Tibial artery (tissue), 4 donors: Measurements from ENCODE around the gene INPP5F.
A peak's percentile ranks its signal among the peaks of the same experiment; 100 is the strongest.
"Not testable (repeated sequence)": the region's sequence is repeated elsewhere in the genome, so short reads cannot be mapped to it uniquely, and the experiment has no call there.

Experiments used
- DNase-seq, 2 donors: peaks; one replicate each; pipeline ENCODE4 v3.0.0-alpha.2; 2019
- H3K27ac ChIP-seq, 2 donors: fragments of 200-600 bp; sonication (generic) in 1 of 2; 1 replicate in 1 of 2; 2 replicates in 1 of 2; pipeline ENCODE4 v1.5.1; 2018 to 2019; ENCODE audit warnings: mild to moderate bottlenecking in 1 of 2
- H3K27me3 ChIP-seq, 2 donors: fragments of 200-600 bp; sonication (generic) in 1 of 2; one replicate each; pipeline versions ENCODE4 v1.5.1 to v1.6.0; 2016 to 2019
- H3K36me3 ChIP-seq, 3 donors: fragments of 200-600 bp; sonication (generic) in 2 of 3; one replicate each; pipeline ENCODE4 v1.5.1; 2016 to 2019; ENCODE audit warnings: mild to moderate bottlenecking in 2 of 3
- H3K4me1 ChIP-seq, 4 donors: fragments of 200-600 bp; sonication (generic) in 2 of 4; 1 replicate in 3 of 4; 2 replicates in 1 of 4; pipeline ENCODE4 v1.5.1; 2016 to 2019
- H3K4me3 ChIP-seq, 2 donors: fragments of 200-600 bp; sonication (generic) in 1 of 2; 1 replicate in 1 of 2; 2 replicates in 1 of 2; pipeline ENCODE4 v1.5.1; 2018 to 2019; ENCODE audit warnings: mild to moderate bottlenecking in 2 of 2
- H3K9me3 ChIP-seq, 3 donors: fragments of 200-600 bp; sonication (generic) in 1 of 3; one replicate each; pipeline ENCODE4 v1.5.1; 2016 to 2019
- intact Hi-C: fragments of 100-400 bp; cut with DNase I; formaldehyde crosslinking; loops from one replicate; pipeline ENCODE4 v1.15.0; 2023; ENCODE audit warnings: low total_unique reads
- TF ChIP-seq, protein P1 (sequence below), 2 experiments: fragments of 200-600 bp in 1 of 2; fragments of 450-650 bp in 1 of 2; IDR thresholded peaks; one replicate each; pipeline ENCODE4 v1.5.1; 2017 to 2019; ENCODE audit warnings: antibody characterized with exemption in 2 of 2, mild to moderate bottlenecking in 1 of 2, moderate library complexity in 1 of 2

Gene INPP5F

DNA sequence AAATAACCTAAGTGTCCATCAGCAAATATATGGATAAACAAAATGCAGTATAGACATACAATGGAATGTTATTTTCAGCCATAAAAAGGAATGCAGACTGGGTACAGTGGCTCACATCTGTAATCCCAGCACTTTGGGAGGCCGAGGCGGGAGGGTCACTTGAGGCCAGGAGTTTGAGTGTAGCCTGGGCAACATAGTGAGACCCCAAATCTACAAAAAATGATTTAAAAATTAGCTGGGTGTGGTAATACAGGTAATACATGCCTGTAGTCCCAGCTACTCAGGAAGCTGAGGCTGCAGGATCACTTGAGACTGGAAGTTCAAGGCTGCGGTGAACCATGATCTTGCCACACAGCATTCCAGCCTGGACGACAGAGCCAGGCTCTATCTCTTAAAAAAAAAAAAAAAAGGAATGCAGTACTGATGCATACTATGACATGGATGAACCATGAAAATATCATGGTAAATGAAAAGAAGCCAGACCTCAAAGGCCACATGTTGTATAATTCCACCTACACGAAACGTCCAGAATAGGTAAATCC is 139.9 kb downstream of the INPP5F start:
- intact Hi-C loops = no loop called here
- TF ChIP-seq, protein P1, sequence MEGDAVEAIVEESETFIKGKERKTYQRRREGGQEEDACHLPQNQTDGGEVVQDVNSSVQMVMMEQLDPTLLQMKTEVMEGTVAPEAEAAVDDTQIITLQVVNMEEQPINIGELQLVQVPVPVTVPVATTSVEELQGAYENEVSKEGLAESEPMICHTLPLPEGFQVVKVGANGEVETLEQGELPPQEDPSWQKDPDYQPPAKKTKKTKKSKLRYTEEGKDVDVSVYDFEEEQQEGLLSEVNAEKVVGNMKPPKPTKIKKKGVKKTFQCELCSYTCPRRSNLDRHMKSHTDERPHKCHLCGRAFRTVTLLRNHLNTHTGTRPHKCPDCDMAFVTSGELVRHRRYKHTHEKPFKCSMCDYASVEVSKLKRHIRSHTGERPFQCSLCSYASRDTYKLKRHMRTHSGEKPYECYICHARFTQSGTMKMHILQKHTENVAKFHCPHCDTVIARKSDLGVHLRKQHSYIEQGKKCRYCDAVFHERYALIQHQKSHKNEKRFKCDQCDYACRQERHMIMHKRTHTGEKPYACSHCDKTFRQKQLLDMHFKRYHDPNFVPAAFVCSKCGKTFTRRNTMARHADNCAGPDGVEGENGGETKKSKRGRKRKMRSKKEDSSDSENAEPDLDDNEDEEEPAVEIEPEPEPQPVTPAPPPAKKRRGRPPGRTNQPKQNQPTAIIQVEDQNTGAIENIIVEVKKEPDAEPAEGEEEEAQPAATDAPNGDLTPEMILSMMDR (IDR thresholded peaks at IDR 0.05) = no peak
- Histone ChIP-seq H3K4me1 (peaks cover 0 to 24% (median 12%) of the 10 kb centered on the region in 4 donors), H3K9me3 (no peaks in the 10 kb centered on the region), H3K27me3 (no peaks in the 10 kb centered on the region), H3K4me3 (no peak overlapping the region), H3K27ac (no peak overlapping the region), H3K36me3 (no peaks in the 10 kb centered on the region)
- DNase-seq = no peak

DNA sequence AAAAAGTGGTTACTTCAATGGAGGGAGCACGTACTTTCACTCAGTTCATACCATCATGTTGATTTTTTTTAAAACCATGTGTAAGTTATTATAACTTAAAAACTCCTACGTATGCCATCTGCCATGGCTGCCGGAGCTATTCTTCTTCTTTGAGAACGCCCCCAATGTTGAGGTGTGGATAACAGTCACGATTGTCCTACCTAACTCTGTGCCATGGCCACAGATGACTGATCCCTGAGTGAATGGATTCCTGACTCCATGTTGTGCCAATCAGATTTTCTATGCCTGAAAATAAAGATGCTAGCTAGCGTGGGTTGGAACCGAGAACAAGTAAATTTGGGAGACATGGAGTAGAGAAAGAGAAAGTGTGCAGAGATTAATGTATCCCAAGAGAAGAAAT is 141.5 kb downstream of the INPP5F start:
- TF ChIP-seq, protein P1 (IDR thresholded peaks at IDR 0.05) = no peak
- no peak for DNase-seq
- H3K4me3 ChIP-seq = no peak overlapping the region
- intact Hi-C loops = no loop called here
- H3K4me1 ChIP-seq = peaks cover 0 to 34% (median 22%) of the 10 kb centered on the region in 4 donors
- H3K27ac ChIP-seq = no peak overlapping the region
- no peaks in the 10 kb centered on the region for H3K9me3 ChIP-seq
- H3K27me3 ChIP-seq = no peaks in the 10 kb centered on the region
- no peaks in the 10 kb centered on the region for H3K36me3 ChIP-seq

DNA sequence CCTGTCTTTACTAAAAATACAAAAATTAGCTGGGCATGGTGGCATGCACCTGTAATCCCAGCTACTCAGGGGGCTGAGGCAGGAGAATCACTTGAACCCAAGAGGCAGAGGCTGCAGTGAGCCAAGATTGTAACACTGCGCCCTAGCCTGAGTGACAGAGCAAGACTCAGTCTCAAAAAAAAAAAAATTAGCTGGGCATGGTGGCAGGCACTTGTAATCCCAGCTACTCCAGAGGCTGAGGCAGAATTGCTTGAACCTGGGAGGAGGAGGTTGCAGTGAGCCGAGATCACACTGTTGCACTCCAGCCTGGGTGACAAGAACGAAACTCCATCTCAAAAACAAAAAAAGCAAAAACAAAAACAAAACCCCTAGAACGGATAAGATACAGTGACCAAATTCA is 143.5 kb downstream of the INPP5F start:
- DNase-seq, H3K36me3 ChIP-seq, H3K27ac ChIP-seq, H3K9me3 ChIP-seq, H3K4me3 ChIP-seq, intact Hi-C loops, H3K27me3 ChIP-seq: not testable (repeated sequence)
- H3K4me1 ChIP-seq = peaks cover 0 to 35% (median 27%) of the 10 kb centered on the region in 4 donors

DNA sequence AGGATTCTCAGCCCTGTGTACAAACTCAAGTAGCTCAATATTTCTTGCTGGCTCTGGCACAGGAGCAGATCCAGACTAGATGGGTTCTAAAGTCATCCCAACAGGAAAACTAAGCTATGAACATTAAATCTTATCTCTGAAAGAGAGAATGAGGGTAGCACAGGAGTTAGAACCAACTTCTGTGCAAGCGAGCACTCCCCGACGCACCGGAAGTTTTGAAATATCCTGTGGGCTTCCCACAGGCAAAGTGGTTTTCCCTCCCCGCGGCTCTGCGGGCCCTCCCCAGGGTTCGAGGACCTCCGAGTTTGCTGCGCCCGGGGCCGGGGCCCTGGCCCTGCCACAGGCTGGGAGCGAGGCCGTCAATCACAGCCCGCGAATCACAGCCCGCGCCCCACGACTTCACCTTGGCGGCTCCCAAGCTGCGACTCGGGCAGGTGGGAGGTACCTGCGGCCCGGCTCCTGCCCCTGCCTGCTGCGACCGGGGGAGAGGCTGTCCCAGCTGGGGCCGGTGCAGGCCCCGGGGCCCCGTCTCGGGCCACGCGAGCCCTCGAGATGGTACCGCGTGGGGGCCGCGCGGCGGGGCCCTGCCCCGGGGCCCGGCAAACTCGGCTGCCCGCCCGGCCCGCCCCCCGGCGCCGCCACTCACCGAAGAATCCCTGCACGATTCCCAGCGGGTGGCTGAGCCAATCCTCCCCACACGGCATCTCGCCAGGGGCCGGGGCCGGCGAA is 146.2 kb downstream of the INPP5F start:
- no peaks in the 10 kb centered on the region for H3K9me3 ChIP-seq
- H3K4me1 ChIP-seq = peaks cover 0 to 35% (median 27%) of the 10 kb centered on the region in 4 donors
- H3K27me3 ChIP-seq = no peaks in the 10 kb centered on the region
- peak; percentile 35 to 75 for DNase-seq
- TF ChIP-seq, protein P1 (IDR thresholded peaks at IDR 0.05) = no peak
- intact Hi-C loops = no loop called here
- H3K4me3 ChIP-seq = peak overlapping the region; percentile 85 to 92
- H3K36me3 ChIP-seq = no peaks in the 10 kb centered on the region
- peak overlapping the region; percentile 83 to 85 for H3K27ac ChIP-seq

DNA sequence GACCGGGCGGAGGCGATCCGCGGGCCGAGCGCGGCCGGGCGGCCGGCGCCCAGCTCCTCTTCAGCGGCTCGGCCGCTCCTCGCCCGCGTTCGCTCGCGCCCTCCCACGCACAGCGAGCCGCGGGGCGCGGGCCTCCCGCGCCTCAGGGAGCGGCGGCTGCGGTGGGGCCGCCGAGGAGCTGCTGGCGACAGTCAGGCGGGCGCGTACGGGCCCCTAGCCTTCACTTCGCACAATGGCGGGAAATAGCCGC is 146.7 kb downstream of the INPP5F start, which contains the start of gene MCMBP:
Gene MCMBP (minus strand): TSS at position 234 of the 250 bp plus-strand sequence. CDS start 259 bp downstream, outside the sequence.
- Histone ChIP-seq H3K4me1 (peaks cover 0 to 35% (median 27%) of the 10 kb centered on the region in 4 donors), H3K4me3 (peak within 1 kb of the TSS; percentile 85 to 92), H3K27me3 (no peaks in the 10 kb centered on the region), H3K27ac (peak within 1 kb of the TSS; percentile 83 to 85), H3K9me3 (no peaks in the 10 kb centered on the region), H3K36me3 (no peaks in the 10 kb centered on the region)
- intact Hi-C loops = no loop called here
- TF ChIP-seq, protein P1 (IDR thresholded peaks at IDR 0.05) = no peak
- no peak for DNase-seq

DNA sequence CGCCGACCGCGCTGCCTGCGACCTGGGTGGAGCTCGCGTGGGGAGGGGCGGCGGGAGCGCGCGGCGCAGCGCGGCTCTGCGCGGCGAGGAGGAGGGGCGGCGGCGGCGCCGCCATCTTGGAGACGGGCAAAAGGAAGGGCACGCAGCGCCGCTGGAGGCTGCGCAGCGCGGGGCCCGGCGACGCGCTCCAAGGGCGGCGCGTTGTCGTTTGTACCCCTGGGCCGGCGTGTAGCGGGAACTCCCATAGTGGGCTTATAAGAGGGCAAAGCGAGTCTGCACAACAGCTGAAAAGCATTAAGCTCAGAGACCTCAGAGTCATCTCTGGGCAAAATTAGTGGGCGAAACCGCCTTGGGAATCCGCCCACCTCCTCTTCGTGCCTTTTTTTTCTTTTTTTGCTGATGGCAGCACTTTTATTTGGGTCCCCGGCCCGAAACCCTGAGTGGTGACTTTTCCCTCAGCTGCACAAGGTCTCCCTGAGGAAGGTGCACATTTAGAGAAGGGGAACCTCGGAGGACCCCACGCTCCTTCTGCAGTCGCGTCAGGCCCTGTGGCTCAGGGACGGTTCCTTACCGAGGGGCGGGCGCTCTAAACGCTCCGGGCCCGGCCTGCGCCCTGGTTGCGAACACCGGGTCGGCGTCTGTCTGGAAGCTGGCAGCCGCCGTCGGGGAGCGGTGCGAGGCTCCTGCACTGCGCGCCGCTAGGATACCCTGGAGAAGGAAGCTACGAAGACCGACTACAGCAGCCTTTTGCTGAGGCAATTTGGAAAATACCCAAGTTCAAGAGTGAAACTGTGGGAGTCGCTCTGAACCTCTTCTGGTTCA is 147.2 kb downstream of the INPP5F start:
- H3K27ac ChIP-seq = peak overlapping the region; percentile 83 to 85
- peaks cover 0 to 35% (median 27%) of the 10 kb centered on the region in 4 donors for H3K4me1 ChIP-seq
- intact Hi-C loops = no loop called here
- H3K27me3 ChIP-seq = no peaks in the 10 kb centered on the region
- DNase-seq = peak; percentile 83 to 92
- H3K9me3 ChIP-seq = no peaks in the 10 kb centered on the region
- peak overlapping the region; percentile 85 to 92 for H3K4me3 ChIP-seq
- no peaks in the 10 kb centered on the region for H3K36me3 ChIP-seq
- TF ChIP-seq, protein P1 (IDR thresholded peaks at IDR 0.05) = peak in 1 of 2 experiments; percentile 11
